CD4-positive, alpha-beta T cell (primary cell): ENCODE data around the gene NYAP2. TPM values are rescaled to one million over a fixed set of nuclear protein-coding genes. Genes with fewer than 3 reads are reported as not detected.

ENCODE experiments used
- ATAC-seq: fragments of 200-7000 bp; cut with Tn5 transposase; one replicate; pipeline ENCODE4 v1.10.0; 2022; ENCODE audit warnings: mild to moderate bottlenecking; ENCODE audit not compliant: poor library complexity
- CTCF ChIA-PET: fragments of 350-600 bp; sonication (Branson Sonifier 250); formaldehyde crosslinking; loops from one replicate; lab custom pipeline; 2021; ENCODE audit warnings: antibody characterized with exemption, inconsistent platforms; lab: Charles Lee
- POLR2A ChIA-PET: fragments of 350-600 bp; sonication (Branson Sonifier 250); formaldehyde crosslinking; loops from one replicate; lab custom pipeline; 2021; ENCODE audit warnings: antibody characterized with exemption, inconsistent platforms; lab: Charles Lee
- DNase-seq, 14 experiments: peaks; one replicate each; pipeline ENCODE4 v3.0.0-alpha.2; 2013 to 2020; ENCODE audit warnings: mixed read lengths in 2 of 14
- H3K27ac ChIP-seq, 2 donors: one replicate each; pipeline versions ENCODE4 v1.5.1 to v1.7.0; 2013; ENCODE audit warnings: low read length in 2 of 2, low read depth in 1 of 2, mild to moderate bottlenecking in 1 of 2
- H3K27me3 ChIP-seq, 2 experiments: 1 replicate in 1 of 2; 2 replicates in 1 of 2; pipeline versions ENCODE4 v1.6.1 to v1.7.0; 2013; ENCODE audit warnings: low read length in 2 of 2, control low read depth in 1 of 2, mild to moderate bottlenecking in 1 of 2, moderate library complexity in 1 of 2; ENCODE audit not compliant: insufficient read depth in 2 of 2, control insufficient read depth in 1 of 2
- H3K36me3 ChIP-seq: one replicate; pipeline ENCODE4 v1.6.1; 2013; ENCODE audit warnings: low read length, control low read depth; ENCODE audit not compliant: insufficient read depth
- H3K4me1 ChIP-seq: one replicate; pipeline ENCODE4 v1.6.1; 2013; ENCODE audit warnings: low read length, control low read depth; ENCODE audit not compliant: insufficient read depth
- H3K4me3 ChIP-seq: one replicate; pipeline ENCODE4 v1.5.1; 2013; ENCODE audit warnings: mild to moderate bottlenecking, low read length, moderate library complexity
- H3K9me3 ChIP-seq, 2 experiments: 1 replicate in 1 of 2; 2 replicates in 1 of 2; pipeline versions ENCODE4 v1.6.1 to v1.7.0; 2013; ENCODE audit warnings: low read length in 2 of 2, mild to moderate bottlenecking in 2 of 2, control low read depth in 1 of 2, moderate library complexity in 1 of 2; ENCODE audit not compliant: control insufficient read depth in 1 of 2, insufficient read depth in 1 of 2
- H3K27ac Mint-ChIP-seq: one replicate; pipeline ENCODE4 v1.8.0; 2020; ENCODE audit warnings: mixed read lengths
- H3K27me3 Mint-ChIP-seq: one replicate; pipeline ENCODE4 v1.8.0; 2021; ENCODE audit warnings: mixed read lengths
- H3K36me3 Mint-ChIP-seq: one replicate; pipeline ENCODE4 v1.8.0; 2021; ENCODE audit warnings: low read depth, mixed read lengths
- H3K4me1 Mint-ChIP-seq: one replicate; pipeline ENCODE4 v1.8.0; 2021; ENCODE audit warnings: low read depth, mixed read lengths
- H3K4me3 Mint-ChIP-seq: one replicate; pipeline ENCODE4 v1.8.0; 2020; ENCODE audit warnings: mild to moderate bottlenecking, mixed read lengths
- H3K9me3 Mint-ChIP-seq: one replicate; pipeline ENCODE4 v1.8.0; 2020; ENCODE audit warnings: mixed read lengths
- CTCF ChIP-seq: fragments of 200-600 bp; IDR thresholded peaks from one replicate; pipeline ENCODE4 v1.8.0; 2022; ENCODE audit warnings: antibody characterized with exemption, mild to moderate bottlenecking
- intact Hi-C, 2 experiments: fragments of 100-400 bp; cut with DNase I in 1 of 2; cut with micrococcal nuclease in 1 of 2; formaldehyde crosslinking; loops; one replicate each; pipeline versions ENCODE4 v1.15.1 to v1.9.0; 2023 to 2025; cut with DNase I, micrococcal nuclease
- total RNA-seq, 174 experiments: library from RNA in 2 of 174; stranded (reverse) in 2 of 174; gene quantifications; one replicate each; pipeline ENCODE4 v1.2.3 and lab custom pipeline; 2021 to 2026

The NYAP2 gene
- total RNA-seq, 2 experiments from 2014 or later: not detected

DNA sequence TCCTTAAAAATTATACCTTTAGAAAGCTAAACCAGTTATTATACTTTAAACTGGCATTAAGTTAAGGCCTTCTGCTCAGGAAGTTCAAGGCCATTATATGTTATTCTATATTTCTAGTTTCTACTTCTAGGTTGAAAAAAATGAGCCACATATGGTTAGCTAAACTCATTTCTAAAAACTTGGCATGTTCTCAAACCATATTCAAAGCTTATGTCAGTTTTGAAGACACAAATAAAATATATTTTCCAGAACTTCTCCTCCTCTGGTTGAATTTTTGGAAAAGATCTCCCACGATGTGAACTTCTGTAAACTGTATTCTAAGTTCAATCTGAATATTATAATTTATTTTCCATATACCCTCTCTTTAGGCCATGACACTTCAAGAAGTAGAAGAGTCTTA lies 103.5 kb downstream of the NYAP2 start:
- DNase-seq (no peak), ATAC-seq (no peak)
- no peaks in the 10 kb centered on the region for H3K27me3 ChIP-seq
- H3K4me1 ChIP-seq: no peaks in the 10 kb centered on the region
- POLR2A ChIA-PET: no interaction called here
- Mint-ChIP-seq H3K27ac (no peak overlapping the region), H3K4me3 (no peak overlapping the region), H3K4me1 (no peaks in the 10 kb centered on the region), H3K27me3 (peaks cover 21% of the 10 kb centered on the region), H3K9me3 (no peaks in the 10 kb centered on the region), H3K36me3 (no peaks in the 10 kb centered on the region)
- no peak for TF ChIP-seq CTCF
- no peaks in the 10 kb centered on the region for H3K36me3 ChIP-seq
- no peaks in the 10 kb centered on the region for H3K9me3 ChIP-seq
- CTCF ChIA-PET: no interaction called here
- intact Hi-C loops: no loop called here
- H3K4me3 ChIP-seq: no peak overlapping the region
- no peak overlapping the region for H3K27ac ChIP-seq

DNA sequence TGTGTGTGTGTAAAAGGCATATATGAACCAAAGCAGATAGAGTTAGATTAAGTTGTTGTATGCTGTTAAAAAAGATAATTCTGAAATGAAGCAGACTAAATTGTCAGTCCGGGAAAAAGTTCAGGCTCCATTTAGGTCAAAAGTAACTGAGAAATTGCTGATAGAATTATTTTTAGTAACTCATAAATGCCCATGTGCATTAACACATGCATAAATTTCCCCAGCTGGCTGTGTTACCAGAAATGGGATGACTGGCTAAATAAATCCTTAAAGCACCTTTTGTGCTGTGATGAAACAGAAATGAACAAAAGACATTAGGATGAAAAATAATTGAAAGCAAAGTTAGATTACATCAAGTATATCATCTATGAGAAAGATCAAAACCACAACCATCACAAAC lies 111.3 kb downstream of the NYAP2 start:
- POLR2A ChIA-PET: no interaction called here

GRCh38 chr2:225512469-225512868 lies 113.0 kb downstream of the NYAP2 start:
- Histone ChIP-seq H3K27ac (no peak overlapping the region), H3K9me3 (no peaks in the 10 kb centered on the region), H3K36me3 (no peaks in the 10 kb centered on the region), H3K4me3 (no peak overlapping the region), H3K4me1 (no peaks in the 10 kb centered on the region), H3K27me3 (no peaks in the 10 kb centered on the region)
- no peaks in the 10 kb centered on the region for H3K4me1 Mint-ChIP-seq
- no peaks in the 10 kb centered on the region for H3K36me3 Mint-ChIP-seq
- POLR2A ChIA-PET: no interaction called here
- H3K9me3 Mint-ChIP-seq: no peaks in the 10 kb centered on the region
- H3K4me3 Mint-ChIP-seq: no peak overlapping the region
- TF ChIP-seq CTCF: no peak
- intact Hi-C loops: no loop called here
- H3K27ac Mint-ChIP-seq: no peak overlapping the region
- no peak for DNase-seq
- ATAC-seq: no peak
- CTCF ChIA-PET: no interaction called here
- no peaks in the 10 kb centered on the region for H3K27me3 Mint-ChIP-seq

More for the DNA sequence above, 111.3 kb downstream of the NYAP2 start:
- Histone ChIP-seq H3K9me3 (no peaks in the 10 kb centered on the region), H3K27ac (no peak overlapping the region), H3K27me3 (no peaks in the 10 kb centered on the region), H3K36me3 (no peaks in the 10 kb centered on the region), H3K4me1 (no peaks in the 10 kb centered on the region), H3K4me3 (no peak overlapping the region)
- intact Hi-C loops: no loop called here
- ATAC-seq: no peak
- Mint-ChIP-seq H3K9me3 (no peaks in the 10 kb centered on the region), H3K4me3 (no peak overlapping the region), H3K36me3 (no peaks in the 10 kb centered on the region), H3K4me1 (no peaks in the 10 kb centered on the region), H3K27ac (no peak overlapping the region), H3K27me3 (peaks cover 5% of the 10 kb centered on the region)
- CTCF ChIA-PET: no interaction called here
- no peak for TF ChIP-seq CTCF
- DNase-seq: no peak
